Stimulated activated CD4-positive, alpha-beta T cell treated with anti-CD3 and anti-CD28 coated beads, Interleukin-15, amount 100 ng/mL, for 48 hours (primary cell): ENCODE data around the gene NDRG3.
"Not testable (repeated sequence)": the region's sequence is repeated elsewhere in the genome, so short reads cannot be mapped to it uniquely, and the experiment has no call there.

Experiments
- DNase-seq, 2 donors: peaks; one replicate each; pipeline ENCODE4 v3.0.0-alpha.2; 2020; ENCODE audit warnings: low read depth in 2 of 2

NDRG3 gene

DNA sequence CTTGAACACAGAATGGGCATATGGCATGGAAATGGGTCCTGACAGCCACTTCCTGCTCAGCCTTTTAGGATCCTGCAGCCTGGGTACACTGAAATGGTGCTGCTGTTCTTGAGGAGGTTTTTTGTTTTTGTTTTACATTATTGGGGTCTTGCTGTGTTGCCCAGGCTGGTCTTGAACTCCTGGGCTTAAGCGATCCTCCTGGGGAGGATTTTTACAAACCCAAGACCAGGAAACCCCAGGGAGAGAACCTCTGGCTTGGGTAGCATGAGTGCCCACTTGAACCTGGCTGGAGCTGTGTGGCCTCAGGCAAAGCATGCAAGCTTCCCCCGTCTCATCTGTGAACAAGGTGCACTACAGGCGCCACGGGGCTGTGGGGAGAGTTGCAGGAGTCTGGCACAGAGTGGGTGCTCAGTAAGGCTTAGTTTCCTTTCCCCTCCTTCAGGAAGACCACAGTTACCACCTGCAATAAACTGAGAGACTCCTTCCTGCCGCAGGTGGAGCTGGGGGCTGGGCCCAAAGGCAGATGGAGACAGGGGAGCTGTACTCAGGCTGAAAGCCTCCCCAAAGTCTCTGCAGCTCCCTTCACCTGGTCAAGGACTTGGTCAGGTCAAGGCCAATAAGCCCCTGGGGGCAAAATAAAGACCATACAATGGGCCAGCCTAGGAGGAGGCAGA lies 101.7 kb downstream of the NDRG3 start:
- peak; percentile 47 to 48 for DNase-seq

DNA sequence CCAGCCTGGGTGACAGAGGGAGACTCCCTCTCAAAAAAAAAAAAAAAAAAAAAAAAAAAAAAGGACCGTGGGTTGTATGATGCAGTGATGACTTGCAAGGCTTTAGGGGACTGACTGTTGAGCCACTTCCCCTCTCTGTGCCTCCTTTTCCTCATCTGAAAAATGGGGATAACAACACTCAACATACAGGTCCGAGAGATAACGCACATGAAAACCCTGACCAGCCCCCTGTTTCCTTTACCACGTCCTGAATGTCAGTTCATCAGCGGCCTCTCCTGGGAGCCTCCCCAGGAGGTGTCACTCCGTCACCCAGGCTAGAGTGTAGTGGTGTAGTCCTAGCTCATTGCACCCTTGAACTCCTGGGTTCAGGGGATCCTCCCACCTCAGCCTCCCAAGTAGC lies 103.8 kb downstream of the NDRG3 start:
- no peak for DNase-seq

DNA sequence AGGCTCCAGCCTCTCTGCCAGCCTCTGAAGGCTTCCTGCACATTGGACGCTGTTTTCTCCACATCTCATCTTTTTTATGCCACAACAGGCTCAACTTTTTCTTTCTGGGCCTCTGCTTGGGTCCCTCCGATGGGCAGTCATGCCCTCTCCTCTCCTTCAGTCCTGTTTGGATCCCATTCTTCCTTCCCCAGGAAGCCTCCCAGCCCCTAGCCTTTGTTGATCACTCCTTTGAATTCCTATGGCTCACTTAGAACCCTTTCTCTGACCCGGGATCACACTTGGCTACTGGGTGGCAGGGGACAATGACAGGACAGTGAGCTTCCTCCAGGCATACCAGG lies 104.4 kb downstream of the NDRG3 start:
- no peak for DNase-seq

DNA sequence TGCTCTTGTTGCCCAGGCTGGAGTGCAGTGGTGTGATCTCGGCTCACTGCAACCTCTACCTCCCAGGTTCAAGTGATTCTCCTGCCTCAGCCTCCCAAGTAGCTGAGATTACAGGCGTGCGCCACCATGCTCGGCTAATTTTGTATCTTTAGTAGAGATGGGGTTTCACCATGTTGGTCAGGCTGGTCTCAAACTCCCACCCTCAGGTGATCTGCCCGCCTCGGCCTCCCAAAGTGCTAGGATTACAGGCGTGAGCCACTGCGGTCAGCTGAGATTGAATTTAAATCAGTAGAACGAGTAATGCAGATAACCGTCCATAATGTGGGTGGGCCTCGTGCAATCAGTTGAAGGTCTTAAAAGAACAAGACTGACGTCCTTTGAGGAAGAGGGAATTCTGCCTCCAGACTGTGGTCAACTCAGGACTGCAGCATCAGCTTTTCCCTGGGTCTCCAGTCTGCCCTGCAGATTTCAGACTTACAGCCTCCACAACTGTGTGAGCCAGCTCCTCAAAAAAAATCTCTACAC lies 107.0 kb downstream of the NDRG3 start:
- DNase-seq, result not testable (repeated sequence)

DNA sequence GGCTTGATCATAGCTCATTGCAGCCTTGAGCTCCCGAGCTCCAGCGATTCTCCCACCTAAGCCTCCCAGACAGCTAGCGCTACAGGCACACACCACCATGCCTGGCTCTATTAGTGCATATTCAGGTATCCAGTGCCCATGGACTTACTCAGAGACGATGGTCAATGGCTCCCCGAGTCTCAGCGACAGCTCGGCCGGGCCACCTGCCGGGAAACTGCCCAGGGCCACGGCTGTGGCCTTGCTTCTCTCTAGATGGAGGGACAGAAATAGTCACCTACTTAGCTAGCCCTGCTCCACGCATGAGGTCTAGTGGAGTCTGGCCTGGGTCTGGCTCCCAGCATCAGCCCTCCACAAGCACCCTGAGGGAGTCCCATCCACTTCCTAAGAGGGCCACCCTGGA lies 111.5 kb downstream of the NDRG3 start:
- DNase-seq, result no peak

DNA sequence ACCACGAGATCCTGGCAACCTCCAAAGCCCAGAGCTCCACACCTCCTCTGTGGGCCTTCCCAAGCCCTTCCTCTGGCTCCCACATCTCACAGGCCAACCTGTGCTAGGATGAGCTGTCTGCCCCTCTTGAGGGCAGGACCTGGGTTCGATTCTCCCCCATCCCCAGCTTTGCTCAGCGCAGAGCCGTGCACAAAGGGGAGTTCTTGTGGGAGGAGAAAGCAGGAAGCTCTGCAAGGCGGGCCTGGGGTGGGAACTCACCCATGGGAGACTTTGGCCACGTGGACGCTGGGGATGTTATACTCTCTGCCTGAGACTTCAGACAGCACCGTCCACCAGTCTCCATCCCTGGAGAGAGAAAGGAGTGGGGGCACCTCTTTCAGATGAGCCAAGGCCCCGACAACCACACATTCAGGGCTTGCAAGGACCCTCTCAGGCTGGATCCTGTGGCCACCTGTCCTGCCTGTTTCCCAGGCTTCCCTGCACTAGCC lies 112.6 kb downstream of the NDRG3 start:
- DNase-seq, result no peak

DNA sequence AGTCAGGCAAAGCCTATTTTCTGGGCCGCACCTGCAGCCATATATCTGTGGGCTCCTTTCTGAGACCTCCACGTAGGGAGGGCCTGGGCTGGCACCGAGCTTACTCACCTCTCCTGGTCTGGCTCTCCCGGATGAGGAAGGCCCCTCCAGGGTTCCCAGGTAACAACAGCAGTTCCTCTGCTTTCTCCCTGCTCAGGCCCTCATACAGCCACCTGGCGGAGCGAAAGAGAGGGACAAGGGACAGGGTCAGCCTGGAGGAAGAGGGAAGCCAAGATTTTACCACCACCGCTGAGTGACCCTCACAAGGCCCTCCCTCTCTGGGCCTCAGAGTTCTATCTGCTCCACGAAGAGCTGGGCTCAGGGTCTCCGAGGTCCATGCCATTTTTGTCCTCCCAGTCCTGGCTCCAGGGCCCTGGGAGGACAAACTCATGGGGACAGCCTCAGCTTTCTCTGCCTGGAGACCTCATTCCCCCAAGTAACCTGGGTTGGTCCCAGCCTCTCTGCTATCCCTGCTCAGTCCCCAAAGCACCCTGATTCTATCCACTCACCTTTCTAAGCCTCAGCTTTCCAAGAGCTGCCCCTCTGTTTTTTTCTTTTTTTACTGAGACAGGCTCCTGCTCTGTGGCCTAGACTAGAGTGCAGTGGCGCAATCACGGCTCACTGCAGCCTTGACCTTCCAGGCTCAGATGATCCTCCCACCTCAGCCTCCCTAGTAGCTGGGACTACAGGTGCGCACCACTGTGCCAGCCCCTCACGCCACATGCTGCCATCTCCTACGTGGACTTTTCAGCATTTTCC lies 113.2 kb downstream of the NDRG3 start:
- no peak for DNase-seq

DNA sequence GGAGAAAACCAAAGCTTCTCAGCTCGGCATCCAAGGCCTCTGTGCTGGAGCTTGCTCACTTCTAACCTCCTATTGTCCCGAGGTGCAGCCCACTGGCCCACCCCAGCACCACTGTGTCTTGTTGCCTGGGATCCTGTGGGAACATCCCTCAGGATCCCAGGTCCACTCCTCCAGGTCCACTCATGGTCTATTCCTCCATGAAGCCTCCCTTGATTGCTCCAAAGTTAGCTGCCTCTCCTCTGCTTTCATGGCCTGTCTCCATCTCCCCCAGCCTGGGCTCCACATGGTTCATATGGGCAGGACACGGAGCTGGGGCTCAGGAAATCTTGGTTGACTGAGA lies 113.8 kb downstream of the NDRG3 start:
- DNase-seq, result no peak

DNA sequence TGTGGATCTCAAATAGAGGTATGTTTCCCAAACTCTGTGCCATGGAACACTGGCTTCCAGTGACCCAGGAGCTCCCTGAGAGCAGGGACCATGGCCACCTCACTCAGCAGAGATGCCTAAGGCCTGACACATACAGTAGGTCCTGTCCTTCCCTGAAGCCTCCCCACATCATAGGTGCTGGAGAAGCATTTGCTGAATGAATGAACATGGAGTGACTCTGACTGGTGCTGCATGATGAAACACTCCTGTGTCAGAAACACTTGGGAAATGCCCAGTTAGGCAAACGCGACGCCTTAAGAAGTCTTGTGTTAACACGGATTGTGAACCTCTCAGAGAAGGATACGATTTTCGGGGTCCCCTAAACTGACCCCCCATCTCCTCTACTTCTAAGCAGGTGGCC lies 114.2 kb downstream of the NDRG3 start:
- no peak for DNase-seq

DNA sequence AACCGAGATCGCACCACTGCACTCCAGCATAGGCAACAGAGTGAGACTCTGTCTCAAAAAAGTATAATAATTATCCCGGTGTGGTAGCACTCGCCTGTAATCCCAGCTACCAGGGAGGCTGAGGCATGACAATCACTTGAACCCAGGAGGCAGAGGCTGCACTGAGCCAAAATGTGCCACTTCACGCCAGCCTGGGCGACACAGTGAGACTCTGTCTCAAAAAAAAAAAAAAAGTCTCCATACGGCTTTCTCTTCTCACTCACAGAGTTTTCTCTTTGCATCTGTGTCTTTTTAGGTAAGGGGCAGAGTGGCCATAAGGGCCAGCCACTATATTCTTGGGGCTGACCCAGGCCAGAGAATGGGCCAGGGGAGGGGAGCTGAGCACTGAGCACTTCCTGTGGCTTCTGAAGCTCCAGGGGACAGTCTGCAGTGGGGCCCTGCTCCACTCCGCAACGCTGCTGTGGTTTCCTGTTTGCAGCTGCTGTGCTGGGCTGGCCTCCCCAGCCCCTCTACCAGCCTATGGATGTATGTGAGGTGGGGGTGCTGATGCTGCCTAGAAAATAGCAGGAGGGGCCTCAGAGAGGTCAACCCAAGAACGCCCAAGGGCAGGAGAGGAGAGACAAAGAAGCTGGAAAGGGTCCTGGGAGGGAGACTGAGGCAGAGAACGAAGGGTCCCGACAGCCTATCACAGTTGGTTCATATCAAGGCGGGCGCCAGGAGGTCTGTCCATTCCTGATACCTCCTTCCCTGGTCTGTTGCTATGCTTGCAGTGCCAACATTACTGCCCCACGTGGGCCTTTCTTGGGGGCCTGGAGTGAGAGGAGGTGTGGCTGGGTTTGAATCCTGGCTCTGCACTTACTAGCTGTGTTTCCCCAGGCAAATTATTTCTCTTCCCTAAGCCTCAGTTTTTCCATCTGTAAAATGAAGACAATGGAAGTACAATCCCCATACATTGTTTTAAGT lies 115.9 kb downstream of the NDRG3 start:
- peak in 1 of 2 donors; percentile 37 for DNase-seq

DNA sequence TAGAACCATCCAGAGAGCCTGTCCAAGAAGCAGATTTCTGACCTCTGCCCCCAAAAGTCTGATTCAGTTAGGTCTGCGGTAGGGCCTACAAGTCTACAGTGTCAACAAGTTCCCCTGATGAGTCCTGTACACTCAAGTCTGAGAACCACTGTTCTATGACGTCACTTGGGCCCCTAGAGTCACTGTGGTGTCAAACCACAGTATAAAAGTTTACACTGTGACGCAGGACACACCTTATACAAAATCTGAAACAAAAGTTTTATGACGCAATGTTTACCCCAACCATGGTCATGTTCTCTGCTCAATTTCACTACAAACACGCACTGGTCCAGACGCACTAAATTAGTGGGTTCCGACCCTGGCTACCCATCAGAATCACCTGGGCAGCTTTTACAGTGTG lies 117.8 kb downstream of the NDRG3 start:
- DNase-seq, result no peak

DNA sequence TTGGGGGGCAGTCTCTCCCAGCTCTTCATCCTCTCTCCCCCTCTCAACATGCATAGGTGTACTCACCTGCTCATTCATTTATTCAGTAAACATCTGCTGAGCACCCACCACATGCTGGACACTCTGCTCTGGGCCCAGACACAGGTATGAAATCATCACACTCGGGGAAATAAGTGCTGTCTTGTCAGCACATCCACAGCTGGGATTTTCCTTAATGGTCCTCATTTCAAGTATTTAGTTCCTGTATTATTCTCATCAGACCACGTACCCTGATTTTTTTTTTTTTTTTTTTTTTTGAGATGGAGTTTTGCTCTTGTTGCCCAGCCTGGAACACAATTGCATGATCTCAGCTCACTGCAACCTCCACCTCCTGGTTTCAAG lies 121.0 kb downstream of the NDRG3 start:
- no peak for DNase-seq

DNA sequence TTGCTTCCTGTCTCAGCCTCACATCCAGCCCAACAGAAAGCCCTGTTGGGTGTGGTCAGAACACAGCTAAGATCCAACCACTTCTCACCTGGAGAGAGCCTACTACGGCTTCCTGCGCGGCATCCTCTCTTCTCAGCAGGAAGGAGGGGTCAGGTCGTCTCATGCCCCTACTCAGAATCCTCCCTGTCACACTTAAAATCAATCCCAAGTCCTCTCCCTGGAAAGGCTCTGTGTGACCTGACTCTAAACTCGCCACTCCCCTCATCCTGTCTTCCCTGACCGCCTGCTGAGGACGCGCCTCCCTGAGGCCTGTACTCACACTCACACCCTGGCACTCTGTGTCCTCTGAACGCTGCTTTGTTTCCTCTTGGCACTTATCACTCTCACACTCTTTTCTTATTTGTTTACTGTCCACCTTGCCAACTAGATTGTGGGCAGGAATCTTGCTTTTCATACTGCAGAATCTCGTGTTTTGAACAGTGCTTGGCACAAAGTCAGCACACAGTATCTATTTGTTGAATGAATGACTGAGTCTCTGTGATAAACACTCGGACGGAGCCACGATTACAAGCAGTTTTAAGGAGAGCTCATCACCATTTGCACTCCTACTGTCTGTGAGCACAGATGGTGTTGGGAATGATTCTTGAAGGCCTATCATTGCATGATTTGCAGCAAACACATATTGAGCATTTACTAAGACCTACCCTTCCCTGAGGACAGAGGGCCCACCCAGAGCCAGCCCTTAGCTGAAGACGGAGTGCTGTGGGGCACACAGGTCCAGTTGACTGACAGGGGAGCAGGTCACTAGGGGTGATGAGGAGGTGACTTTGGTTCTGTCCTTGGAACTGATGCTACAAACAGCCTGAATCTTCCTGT lies 121.6 kb downstream of the NDRG3 start:
- DNase-seq, result no peak

DNA sequence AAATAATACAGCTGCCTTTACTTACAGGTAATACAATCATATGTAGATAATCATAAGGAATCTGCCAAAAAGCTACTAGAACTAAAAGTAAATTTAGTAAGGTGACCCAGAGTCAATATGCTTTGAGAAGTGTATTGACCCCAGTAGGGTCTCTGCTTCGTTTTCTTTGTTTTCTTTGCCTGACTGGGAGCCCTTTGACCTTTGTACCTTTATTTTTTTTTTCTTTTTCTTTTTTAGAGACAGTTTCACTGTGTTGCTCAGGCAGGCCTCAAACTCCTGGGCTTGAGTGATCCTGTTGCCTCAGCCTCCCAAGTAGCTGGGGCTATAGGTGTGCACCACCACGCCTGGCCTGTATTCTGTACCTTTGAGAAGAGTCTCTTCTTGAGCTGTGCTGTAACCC lies 122.4 kb downstream of the NDRG3 start:
- no peak for DNase-seq

DNA sequence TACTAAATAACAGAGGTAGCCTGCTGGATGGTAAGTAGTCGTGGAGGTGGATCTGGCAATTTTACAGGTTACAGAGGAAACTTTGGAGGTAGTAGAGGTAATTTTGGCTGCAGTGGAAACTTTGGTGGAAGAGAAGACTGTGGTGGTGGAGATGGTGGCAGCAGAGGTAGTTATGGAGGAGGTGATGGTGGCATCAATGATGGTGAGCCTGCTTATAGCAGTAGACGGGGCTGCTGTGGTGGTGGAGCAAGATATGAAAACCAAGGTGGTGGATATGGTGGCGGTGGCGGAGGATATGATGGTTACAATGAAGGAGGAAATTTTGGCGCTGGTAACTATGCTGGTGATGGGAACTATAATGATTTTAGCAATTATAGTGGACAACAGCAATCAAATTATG lies 125.0 kb downstream of the NDRG3 start:
- DNase-seq, result no peak

DNA sequence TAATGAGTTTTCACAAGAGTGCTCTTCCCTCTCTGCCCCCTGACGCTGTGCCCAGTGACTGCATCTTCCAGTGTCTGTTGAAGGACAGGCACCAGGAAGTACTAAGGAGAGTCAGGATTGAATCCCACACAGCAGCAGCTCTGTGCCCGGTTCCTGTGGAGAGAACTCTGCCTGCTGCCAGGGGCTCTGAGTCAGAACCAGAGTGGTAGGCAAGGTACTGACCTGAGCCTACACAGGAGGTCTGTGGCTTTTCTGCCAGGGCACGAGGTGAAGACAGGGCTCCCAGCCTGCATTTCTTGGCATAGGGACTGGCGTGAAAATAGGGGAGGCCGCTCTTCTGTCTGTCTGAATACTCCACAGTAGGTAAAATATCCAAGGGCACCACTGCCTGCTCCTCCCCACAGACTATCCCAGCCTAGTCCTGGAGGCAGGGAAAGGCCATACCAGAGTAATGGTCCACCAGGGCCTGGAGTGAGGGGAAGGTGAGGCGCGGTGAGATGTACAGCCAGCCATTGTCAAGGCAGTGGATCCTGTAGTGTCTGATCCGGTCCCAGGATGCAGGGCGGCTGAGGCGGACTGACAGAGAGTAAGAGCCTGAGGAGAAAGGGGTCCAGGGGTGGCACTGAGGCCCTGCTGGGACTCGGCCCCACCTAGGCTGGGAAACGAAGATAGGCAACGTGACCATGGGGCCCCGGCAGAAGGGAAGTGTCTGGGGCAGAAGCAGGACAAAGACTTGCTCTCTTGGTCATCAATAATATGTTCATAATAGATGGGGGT lies 130.9 kb downstream of the NDRG3 start:
- DNase-seq, result no peak

DNA sequence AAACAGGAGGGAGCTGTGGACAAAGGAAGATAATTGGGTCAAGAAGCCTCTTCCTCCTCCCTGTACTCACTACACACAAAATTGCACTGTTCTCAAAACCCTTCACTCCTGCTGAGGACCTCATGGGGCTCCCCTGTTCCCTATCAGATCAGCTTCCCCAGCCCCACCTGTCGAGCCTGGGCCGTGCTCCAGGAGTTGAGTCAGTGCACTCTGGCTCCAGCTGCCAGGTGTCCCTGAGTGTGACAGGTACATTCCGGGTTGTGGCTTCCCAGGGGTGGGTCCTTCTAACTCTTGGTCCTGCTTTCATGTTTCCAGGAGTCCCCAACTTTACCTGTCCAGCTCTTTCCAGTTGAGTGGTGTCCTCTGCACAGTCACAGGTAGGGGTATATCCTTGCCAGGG lies 131.9 kb downstream of the NDRG3 start:
- DNase-seq, result no peak

DNA sequence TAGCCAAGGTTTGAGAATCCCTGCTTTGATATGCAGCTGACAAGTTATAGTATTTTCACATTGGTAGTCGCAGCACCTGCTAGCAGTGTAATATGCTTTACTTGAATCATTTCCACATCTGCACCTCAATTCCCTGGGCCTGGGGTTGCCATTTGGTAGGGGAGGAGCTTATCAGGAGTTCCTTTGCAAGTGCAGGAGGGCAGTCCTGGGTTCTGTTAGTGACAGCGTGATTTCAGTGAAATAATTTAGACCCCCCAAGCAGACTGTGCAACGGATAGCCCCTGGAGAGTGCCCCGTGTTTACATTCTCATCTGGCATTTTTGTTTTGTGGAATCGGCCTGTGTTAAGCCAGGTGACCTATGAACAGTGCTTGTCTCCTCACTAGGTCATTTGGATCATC lies 134.3 kb downstream of the NDRG3 start:
- DNase-seq, result no peak

DNA sequence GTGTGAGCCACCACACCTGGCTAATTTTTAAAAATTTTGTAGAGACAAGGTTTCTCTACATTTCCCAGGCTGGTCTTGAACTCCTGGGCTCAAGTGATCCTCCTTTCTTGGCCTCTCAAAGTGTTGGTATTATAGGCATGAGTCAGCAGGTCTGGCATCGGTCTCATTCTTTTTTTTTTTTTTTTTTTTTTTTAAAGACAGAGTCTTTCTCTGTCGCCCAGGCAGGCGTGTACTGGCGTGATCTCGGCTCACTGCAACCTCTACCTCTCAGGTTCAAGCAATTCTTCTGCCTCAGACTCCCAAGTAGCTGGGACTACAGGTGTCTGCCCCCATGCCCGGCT lies 137.5 kb downstream of the NDRG3 start:
- not testable (repeated sequence) for DNase-seq

DNA sequence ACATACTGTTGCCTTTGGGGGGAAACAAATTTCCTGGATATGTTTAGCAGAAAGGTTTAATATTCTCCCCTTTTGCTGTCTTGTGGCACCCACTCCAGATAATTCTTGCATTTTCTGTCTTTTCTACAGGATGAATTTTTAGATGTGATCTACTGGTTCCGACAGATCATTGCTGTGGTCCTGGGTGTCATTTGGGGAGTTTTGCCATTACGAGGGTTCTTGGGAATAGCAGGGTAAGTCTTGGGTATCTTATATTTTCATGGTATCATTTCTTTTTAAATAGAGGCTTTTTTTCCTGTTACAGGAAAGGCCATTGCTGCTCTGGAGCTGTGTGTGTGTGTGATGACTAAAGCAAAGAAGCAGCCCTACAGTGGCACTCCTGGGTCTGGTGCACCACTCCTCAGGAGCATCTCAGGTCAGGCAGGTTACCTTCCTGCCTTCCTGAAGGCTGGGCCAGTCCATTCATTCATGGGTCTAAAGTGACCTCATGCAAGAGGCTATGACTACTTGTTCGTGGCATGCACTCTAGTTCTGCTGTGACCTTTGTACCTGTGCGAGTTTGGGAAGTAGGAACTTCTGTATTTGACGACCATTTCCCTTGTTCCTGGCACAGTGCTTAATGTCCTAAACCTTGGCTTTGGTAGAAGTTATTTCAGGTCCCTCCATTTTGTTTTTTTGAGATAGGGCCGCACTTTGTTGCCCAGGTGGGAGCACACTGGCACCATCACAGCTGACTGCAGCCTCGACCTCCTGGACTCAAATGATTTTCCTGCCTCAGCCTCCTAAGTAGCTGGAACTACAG lies 138.1 kb downstream of the NDRG3 start:
- DNase-seq, result no peak
